Muscle of back (tissue), 11 donors: ENCODE data around the gene CLIC4. TPM values are rescaled to one million over a fixed set of nuclear protein-coding genes. Genes with fewer than 3 reads are reported as not detected.
"Not testable (repeated sequence)": the region's sequence is repeated elsewhere in the genome, so short reads cannot be mapped to it uniquely, and the experiment has no call there.

ENCODE experiments used
- DNase-seq, 3 donors: peaks; one replicate each; pipeline versions ENCODE4 v3.0.0 to v3.0.0-alpha.2; 2013
- polyA plus RNA-seq, 10 donors: library from polyadenylated mRNA; unstranded; fragments of 120-200 nt; gene quantifications; one replicate each; pipeline ENCODE4 v1.2.1, GENCODE V29; 2013; ENCODE audit not compliant: insufficient read length in 10 of 10

CLIC4 gene
- polyA plus RNA-seq, 10 donors: 119 to 173 (median 157) TPM

DNA sequence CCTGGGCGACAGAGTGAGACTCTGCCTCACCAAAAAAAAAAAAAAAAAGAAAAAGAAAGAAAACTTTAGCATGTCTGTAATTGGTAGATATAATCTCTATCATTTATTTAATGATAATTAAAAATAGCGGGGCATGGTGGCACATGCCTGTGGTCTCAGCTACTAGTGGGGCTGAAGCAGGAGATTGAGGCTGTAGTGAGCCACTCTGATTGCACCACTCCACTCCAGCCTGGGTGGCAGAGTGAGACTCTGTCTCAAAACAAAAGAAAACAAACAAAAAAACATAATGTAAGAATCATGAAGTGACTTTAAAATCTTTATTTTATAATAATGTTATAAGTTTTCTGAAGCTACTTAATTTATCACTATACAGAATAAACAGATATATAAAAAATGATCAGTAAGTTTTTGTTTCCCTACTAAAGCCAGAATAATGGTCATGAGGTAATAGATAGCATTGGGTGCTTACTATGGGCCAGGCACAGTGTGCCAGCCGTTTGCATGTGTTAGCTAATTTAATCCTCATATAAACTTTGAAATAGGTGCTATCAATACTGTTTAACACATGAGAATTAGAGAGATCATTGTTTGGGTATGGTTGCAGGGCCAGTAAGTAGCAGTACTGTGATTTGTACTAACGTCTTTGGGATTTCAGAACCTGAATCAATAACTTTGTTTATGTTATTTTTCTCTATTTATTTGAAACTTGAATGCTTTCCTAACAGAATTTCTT is 23.8 kb downstream of the CLIC4 start:
- no peak for DNase-seq

DNA sequence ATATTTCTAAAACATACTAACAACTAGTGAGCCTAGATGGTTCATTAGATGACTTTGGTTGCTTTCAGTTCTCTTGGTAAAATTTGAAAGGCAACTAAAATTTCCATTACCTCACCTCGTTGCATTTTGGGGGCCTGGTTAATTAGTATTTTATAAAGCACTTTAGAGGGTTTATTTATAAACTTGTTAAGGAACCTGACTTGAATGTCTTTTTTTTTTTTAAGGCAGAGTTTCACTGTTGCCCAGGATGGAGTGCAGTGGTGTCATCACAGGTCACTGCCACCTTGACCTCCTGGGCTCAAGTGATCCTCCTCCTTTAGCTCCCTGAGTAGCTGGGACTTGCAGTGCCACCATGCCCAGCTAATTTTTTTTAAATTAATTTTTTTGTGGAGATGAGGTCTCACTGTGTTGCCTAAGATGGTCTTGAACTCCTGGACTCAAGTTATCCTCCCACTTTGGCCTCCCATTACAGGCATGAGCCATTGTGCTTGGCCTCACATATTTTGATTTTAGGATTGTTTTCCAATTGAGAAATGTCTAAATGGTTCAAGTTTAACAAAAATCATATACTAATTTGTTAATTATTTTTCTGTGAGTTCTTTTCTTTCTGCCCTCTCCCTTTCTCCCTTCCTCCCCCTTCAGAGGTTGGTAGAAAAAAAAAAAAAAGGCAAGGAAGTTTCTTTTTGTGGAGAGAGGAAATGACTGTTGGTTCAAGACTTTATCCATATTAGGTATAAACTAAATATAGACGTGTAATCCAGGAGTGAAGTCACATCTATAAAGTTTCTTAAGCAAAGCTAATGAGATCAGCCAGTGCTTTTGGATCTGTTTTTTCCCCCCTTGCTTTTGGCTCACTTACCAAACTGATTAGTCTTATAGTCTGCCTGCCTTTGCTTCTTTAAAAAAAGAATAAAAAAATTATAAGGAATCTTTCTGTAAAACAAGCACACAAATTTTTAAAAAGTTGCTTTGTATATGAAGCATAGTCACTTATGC is 24.7 kb downstream of the CLIC4 start:
- peak; percentile 26 to 90 (median 48) for DNase-seq

DNA sequence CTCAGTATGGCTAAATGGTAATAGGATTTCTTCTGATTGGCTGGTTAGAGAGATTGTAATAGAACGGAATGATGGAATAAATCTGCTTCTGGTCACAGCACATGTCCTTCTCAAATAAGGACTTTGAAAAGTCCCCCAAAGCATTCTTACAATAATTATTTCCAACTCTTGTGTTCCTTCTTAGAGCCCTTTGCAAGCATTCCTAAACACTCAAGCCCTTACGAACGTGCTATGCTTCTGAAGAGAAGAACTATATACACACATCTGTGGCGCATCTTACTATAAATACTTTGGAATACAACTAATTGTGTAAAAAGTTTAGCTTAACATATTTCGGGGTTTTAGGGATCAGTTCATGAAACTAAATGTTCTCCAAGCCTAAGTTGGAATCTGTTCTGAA is 25.6 kb downstream of the CLIC4 start:
- DNase-seq: no peak

DNA sequence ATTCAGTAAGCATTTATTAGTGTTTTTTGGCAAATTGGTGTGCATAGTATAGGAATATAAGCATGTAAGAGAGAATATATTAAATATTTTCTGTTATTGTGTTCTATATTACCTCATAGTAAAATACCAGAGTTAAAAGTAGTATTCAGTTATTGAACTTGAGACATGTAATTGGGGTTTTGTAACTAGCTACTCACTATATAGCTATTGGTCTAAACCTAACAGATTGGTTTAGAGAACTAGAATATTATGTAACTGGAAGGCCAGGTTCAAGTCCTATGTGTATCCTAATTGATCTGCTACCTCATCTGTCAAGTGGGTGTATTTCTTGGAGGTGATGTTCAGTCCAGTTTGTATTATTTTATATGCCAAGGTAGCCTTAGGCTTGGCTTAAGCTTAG is 26.3 kb downstream of the CLIC4 start:
- no peak for DNase-seq

DNA sequence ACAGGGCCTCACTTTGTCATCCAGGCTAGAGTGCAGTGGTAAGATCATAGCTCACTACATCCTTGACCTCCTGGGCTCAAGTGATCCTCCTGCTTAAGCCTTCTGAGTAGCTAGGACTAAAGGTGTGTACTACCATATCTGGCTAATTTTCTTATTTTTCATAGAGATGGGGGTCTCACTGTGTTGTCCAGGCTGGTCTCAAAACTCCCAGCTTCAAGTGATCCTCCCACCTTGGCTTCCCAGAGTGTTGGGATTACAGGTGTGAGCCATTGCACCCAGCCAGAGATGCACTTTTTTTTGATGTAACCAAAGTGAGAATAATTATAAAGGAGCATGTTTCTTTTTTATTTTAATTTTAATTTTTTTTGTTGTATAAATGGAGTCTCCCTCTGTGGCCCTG is 28.4 kb downstream of the CLIC4 start:
- DNase-seq: no peak

DNA sequence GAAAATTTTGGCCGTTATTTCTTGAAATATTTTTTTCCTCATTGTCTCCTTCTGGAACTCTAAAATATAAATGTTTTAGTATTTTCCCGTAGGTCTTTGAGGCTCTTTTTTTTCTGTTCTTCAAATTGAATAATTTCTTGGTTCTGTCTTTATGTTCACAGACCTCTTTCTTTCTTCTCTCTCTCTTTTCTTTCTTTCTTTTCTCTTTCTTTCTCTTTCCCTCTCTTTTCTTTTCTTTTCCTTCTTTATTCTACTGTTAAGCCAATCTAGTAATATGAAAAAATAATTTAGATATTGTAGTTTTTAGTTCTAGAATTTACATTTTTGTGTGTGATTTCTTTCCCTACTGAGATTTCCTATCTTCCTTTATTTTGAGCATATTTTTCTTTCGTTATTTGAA is 30.1 kb downstream of the CLIC4 start:
- no peak for DNase-seq

DNA sequence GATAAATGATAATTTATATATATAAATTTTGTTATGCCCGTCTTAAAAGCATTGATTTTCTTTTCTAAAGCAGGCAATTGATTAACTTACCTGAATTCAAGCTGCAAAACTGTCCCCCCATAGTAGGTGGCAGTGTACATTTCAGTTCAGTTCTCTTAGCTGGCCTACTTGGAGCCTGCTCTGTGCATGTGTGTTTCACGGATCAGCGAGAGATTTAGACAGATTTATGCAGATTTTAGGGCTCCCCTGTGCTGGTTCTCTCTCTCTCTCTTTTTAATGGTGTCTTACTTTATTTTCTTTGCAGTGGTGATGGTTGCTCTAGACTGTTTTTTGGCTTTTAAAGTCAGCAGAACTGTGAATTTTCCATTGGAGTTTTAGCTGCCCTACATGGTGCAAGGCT is 30.7 kb downstream of the CLIC4 start:
- no peak for DNase-seq

DNA sequence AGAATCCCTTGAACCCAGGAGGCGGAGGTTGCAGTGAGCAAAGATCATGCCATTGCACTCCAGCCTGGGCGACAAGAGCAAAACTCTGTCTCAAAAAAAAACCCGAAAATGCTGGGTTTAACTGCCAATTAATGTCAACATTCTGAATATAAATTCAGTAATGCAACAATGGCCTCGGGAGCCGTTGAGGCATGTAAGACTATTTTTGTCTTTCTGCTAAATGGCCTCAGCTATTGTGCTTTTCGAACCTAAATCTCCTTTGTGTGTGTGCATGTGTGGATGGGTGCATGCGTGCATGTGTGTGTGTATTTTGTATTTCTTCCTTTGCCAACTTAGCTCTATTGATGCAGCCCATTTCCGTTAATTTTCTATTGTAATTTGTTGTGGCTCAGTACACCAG is 31.6 kb downstream of the CLIC4 start:
- DNase-seq: no peak

DNA sequence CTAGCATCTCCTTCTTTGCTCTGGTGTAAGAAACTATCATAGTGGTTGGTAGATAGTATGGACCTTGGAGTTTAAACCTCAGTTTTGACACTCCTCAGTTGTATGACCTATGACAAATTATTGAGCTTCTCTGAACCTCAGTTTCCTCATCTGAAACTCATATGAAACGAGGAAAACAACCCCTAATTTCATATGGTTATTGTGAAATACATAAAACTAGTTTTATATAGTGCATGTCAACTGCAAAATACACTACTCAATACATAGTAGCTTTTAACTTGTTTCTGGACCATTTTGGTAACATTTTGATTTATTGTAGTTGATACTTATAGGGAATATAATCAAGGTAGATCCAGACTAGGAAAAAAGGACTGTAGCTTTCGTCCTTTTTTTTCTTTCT is 32.9 kb downstream of the CLIC4 start:
- DNase-seq: no peak

DNA sequence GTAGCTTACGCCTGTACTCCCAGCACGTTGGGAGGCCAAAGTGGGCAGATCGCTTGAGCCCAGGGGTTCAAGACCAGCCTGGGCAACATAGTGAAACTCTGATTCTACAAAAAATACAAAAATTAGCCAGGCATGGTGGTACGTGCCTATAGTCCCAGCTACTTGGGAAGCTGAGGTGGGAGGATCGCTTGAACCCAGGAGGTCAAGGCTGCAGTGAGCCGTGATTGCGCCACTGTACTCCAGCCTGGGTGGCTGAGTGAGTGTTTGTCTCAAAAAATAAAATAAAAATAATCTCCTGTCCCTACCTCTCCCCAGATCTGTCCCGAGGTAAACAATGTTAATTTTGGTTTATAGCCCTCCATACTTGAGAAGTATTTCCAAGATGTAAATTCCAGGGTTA is 34.0 kb downstream of the CLIC4 start:
- not testable (repeated sequence) for DNase-seq

DNA sequence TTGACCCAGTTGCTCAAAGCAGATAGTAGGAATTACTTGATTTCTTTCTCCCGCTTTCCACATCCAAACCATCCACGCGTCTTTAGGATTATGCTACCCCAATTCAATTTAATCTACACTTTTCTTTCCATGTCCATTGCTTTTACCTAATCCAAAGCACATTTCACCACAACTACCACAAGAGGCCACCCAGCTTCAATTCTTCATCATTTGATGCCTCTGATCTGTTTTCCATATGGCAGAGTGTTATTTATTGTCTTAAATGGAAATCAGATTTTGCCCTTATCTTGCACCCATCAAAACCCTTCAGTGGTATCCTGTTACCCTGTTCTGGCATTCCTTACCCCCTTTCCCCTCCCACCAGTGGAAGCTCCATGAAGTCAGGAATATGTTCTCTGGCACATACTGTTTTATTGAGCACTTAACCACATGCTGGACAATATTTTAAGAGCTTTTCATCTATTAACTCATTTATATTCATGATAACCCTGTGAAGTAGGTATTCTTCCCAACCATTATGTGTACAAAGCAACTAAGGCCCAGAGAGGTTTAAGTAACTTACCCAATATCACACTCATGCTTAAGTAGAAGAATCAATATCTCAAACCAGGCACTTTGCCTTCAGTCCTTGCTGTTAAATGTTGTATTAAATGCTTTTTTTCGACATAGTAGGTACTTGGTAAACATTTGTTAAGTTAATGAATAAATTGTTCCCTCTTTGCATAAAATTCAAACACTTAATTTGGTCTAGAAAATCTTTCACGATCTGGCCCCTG is 34.6 kb downstream of the CLIC4 start:
- no peak for DNase-seq

DNA sequence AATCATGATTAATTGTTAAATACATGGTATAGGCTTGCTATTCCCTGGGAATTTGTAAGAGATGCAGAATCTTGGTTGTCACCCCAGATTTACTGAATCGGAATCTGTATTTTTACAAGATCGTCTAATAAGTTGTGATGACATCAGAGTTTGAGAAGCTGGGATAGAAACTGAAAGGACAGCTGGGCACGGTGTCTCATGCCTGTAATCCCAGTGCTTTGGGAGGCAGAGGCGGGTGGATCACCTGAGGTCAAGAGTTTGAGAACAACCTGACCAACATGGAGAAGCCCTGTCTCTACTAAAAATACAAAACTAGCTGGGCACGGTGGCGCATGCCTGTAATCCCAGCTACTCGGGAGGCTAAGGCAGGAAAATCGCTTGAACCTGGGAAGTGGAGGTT is 35.4 kb downstream of the CLIC4 start:
- DNase-seq: not testable (repeated sequence)

DNA sequence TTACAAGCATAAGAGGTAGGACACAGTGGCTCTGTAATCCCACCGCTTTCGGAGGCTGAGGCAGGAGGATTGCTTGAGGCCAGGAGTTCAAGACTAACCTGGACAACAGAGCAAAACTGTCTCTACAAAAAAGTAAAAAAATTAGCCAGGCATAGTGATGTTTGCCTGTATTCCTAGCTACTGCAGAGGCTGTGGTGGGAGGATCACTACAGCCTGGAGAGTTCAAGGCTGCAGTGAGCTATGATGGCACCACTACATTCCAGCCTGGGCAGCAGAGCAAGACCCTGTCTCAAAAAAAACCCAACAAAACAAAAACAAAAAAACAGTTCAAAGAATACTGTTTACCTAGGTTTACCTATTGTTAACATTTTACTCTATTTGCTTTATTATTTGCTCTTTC is 37.4 kb downstream of the CLIC4 start:
- DNase-seq: no peak

DNA sequence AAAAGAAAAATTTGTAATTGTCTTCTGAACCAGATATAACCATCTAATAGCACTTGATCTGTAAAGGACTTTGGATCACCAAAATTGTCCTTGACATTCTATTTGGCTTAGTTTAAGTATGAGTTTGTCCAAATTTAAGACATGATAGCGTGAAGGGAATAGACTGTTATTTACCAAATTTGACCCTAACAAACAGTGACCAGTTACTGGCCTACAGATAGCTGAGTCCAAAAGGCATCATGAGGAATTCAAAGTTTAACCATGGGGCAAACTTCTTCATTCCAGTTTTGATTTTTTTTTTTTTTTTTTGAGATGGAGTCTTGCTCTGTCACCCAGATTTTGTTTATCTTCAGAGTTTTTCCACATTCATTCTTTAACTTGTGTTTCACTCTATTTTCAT is 38.5 kb downstream of the CLIC4 start:
- DNase-seq: no peak

DNA sequence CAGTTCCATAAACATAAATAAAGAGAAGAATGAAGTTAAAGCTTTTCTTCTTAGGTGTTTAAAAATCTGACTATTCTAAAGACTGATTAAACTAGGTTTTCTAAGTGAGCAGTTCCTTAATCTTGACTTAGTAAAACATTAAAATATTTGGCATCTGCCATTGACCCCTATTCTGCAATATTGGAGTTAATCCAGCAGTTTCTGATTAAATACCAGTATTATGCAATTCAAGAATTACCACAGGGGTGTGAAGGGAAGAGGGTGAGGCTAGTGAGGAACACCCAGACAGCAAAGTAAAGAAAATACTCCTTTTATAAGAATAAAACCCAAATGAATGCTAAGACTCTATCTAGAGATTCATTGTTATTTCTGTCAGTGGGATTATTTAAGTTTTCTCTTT is 40.9 kb downstream of the CLIC4 start:
- DNase-seq: no peak

DNA sequence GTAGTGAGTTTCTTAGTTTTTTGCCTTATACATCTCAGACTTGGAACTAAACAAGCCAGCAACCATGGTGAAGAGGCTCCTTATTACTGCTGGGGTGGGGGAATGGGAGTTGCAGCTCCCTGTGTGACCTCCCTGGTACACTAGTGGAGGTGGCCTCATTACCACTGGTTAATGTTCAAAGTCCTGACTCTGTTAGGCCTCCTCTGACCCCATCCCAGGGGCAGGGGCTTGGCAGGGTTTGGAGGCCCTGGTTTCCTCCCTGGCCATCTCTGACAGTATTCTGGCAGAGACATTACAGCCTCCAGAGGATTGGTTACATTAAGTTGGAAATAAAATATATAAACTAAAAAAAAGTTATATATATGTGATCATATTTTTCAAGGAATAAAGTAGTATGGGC is 45.2 kb downstream of the CLIC4 start:
- DNase-seq: no peak

DNA sequence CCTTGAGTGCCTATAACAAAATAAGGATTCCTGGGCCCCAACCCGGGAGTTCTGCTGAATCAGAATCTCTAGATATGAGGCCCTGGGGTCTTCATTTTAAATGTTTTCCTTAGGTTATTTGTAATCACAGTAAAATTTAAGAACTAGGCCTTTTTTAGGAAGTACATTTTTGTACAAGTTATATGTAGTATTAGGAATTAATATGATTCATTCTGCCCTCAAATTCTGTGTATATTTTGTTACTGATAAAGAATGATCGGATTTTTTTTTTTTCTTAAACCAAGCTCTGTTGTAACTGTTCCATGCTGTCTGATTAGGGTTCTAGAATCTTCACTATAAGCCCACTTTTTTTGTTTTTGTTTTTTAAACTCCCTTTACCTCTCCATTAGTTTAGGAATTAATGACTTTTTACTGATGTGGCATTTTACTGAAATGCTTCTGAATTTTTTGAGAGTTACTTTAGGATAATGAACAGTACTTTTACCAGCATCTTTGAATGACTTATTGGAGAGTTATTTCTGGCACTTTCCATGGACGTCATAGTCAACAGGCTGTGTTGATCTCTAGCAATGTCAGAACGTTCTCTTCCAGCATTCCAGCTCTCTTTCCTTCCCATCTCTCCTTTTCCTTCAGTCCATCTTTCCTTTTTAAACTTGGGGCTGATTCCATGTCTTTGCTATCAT is 48.3 kb downstream of the CLIC4 start:
- peak in 2 of 3 donors; percentile 23 to 76 for DNase-seq

DNA sequence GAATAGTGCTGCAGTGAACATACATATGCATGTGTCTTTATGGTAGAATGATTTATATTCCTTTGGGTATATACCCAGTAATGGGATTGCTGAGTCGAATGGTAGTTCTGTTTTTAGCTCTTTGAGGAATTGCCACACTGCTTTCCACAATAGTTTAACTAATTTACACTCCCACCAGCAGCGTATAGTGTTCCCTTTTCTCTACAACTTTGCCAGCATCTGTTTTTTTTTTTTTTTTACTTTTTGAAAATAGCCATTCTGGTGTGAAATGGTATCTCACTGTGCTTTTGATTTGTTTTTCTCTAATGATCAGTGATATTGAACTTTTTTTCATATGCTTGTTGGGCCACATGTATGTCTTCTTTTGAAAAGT is 48.9 kb downstream of the CLIC4 start:
- not testable (repeated sequence) for DNase-seq

DNA sequence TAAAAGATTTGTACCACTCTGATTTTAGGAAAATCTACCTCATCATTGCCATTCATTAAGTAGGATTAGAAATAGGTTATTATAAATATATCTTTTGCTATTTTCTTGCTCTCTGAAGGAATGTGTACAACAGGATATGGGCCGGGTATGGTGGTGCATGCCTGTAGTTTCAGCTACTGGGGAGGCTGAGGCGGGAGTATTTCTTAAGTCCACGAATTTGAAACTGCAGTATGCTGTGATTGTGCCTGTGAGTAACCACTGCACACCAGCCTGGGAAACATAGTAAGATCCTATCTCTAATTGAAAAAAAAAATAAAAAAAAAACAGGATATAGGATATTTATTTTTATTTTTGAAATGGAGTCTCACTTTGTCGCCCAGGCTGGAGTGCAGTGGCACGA is 50.0 kb downstream of the CLIC4 start:
- DNase-seq: no peak

DNA sequence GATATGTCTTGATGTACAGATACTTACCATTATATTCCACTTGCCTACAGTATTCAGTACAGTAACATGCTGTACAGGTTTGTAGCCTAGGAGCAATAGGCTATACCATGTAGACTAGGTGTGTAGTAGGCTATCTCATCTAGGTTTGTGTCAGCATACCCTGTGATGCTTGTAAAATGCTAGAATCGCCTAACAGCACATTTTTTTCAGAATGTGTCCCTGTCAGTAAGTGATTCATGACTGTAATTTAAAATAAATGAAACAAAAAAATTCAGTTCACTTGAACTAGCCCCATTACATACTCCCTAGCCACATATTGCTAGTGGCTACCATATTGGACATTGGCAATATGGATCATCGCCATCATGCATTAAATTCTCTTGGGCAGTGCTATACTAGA is 51.3 kb downstream of the CLIC4 start:
- no peak for DNase-seq

DNA sequence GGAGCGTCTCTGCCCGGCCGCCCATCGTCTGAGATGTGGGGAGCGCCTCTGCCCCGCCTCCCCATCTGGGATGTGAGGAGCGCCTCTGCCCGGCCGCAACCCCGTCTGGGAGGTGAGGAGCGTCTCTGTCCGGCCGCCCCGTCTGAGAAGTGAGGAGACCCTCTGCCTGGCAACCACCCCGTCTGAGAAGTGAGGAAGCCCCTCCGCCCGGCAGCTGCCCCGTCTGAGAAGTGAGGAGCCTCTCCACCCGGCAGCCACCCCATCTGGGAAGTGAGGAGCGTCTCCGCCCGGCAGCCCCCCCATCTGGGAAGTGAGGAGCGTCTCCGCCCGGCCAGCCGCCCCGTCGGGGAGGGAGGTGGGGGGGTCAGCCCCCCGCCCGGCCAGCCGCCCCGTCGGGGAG is 54.0 kb downstream of the CLIC4 start:
- not testable (repeated sequence) for DNase-seq

DNA sequence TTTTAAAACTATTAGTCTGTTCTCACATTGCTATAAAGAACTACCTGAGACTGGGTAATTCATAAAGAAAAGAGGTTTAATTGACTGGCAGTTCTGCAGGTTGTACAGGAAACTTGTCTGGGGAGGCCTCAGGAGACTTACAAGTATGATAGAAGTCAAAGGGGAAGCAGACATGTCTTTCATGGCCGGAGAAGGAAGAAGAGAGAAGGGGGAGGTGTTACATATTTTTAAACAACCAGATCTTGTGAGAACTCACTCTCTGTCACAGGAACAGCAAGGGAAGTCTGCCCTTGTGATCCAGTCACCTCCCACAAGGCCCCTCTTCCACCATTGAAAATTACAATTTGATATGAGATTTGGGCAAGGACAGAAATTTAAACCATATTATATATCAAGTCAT is 55.9 kb downstream of the CLIC4 start:
- DNase-seq: no peak
